GM18505 (cell line): ENCODE results near the gene FAM81B.
"Not testable (repeated sequence)": the region's sequence is repeated elsewhere in the genome, so short reads cannot be mapped to it uniquely, and the experiment has no call there.

Experiments used
- ATAC-seq: cut with Tn5 transposase; IDR thresholded peaks from one replicate; pipeline ENCODE4 v1.9.1; 2021; ENCODE audit not compliant: unreplicated experiment
- POLR2A ChIP-seq: IDR thresholded peaks from 4 replicates; pipeline ENCODE4 v1.6.1; 2011; ENCODE audit warnings: borderline replicate concordance; ENCODE audit not compliant: insufficient read depth, insufficient read length; ENCODE audit errors: extremely low read depth

The FAM81B gene

DNA sequence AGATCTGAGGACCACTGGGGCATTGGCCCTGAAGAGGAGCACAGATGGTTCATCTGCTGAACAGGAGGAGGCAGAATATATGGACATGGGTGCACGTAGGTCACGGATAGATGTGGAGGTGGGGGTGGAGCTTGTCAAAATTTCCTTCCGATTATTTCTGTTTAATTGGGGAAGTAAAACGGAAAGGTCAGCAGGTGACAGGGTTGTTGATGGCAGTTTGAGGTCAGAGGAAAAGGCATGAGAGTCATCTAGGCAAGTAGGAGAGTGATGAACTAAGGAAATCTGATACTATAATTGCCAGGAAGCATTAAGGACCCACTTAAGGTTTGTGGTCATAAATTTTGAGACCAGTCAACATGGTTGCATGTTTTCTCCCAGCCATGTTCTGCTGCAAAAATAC, 8.4 kb upstream of the FAM81B start:
- ATAC-seq = no peak
- TF ChIP-seq POLR2A = no peak

GRCh38 chr5:95384485-95385213, 6.5 kb upstream of the FAM81B start:
- ATAC-seq = no peak
- TF ChIP-seq POLR2A = no peak

- no peak for TF ChIP-seq POLR2A
- no peak for ATAC-seq
Measured at GRCh38 chr5:95385334-95385733, 5.8 kb upstream of the FAM81B start.

DNA sequence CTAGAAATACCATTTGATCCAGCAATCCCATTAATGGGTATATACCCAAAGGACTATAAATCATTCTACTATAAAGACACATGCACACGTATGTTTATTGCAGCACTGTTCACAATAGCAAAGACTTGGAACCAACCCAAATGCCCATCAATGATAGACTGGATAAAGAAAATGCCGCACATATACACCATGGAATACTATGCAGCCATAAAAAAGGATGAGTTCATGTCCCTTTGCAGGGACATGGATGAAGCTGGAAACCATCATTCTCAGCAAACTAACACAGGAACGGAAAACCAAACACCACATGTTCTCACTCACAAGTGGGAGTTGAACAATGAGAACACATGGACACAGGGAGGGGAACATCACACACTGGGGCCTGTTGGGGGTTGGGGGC, 799 bp downstream of the FAM81B start:
- ATAC-seq = not testable (repeated sequence)

DNA sequence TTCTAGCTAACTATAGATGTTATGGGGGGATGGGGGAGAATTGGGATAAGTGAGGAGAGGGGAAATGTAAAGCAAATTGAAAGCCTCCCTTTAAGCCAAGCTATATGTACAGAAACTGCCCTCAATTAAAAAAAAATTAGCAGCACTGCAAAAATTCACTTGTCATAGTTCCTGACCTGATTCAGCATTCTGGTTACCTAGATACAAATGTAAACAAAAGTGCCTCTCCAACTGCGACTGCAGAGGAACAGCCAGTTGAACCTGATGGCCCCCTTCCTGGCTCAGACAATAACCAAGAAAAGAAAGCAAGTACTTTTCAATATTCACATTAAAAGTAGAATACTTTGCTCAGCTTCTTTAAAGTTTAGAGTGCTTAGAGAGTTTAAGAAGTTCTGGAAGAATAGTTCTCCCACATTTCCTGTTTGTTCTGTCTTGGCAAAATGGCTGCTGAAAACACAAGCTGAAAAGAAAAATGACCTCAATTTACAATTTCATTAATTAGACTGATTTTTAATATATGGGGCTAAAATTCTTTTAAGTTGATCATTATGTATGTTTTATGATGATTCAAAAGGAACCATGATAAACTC, 1.5 kb downstream of the FAM81B start:
- TF ChIP-seq POLR2A = no peak
- no peak for ATAC-seq

- no peak for ATAC-seq
- no peak for TF ChIP-seq POLR2A
Measured at GRCh38 chr5:95393279-95393678, 2.1 kb downstream of the FAM81B start.

DNA sequence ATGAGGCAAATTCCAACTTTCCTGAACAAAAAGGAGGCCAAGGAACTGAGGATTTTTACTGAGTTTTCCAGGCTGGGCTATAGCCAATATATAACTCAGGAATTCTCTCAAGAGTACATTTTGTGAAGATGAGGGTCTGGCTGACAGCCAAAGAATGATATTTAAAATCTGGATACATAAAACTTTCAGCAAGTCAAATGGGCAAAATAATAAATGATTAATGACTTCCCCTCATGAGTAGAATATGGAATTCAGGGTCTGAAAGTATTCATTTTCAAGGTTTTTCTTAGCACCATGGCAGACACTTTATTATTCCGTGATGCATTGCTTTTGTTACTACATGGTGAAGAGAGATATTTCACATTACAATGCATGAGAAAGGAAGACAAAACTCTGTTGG, 7.8 kb downstream of the FAM81B start:
- no peak for ATAC-seq
- no peak for TF ChIP-seq POLR2A

- ATAC-seq = no peak
- no peak for TF ChIP-seq POLR2A
Measured at GRCh38 chr5:95401626-95402025, 10.5 kb downstream of the FAM81B start.

DNA sequence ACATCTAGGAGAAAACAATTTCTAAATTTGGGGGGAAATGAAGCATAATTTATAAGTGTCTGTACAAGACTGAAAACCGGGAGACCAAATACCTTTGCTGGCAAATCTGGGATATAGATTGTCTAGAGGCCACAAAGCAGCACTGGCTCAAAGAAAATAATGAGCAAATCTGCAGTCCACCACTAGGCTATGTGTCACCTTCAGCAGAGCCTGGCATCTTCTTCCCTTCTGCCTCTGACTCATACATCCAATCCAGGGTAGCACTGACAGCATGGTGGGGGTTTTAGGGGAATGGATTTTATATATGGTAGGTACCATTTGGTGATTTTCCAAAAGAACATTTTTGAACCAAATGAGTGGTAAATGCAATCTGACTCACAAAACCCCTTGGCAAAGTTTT, 12.8 kb downstream of the FAM81B start:
- no peak for ATAC-seq
- no peak for TF ChIP-seq POLR2A

- no peak for TF ChIP-seq POLR2A
- no peak for ATAC-seq
Measured at GRCh38 chr5:95406426-95407090, 15.4 kb downstream of the FAM81B start.

- no peak for ATAC-seq
- TF ChIP-seq POLR2A = no peak
Measured at GRCh38 chr5:95410279-95410678, 19.1 kb downstream of the FAM81B start.

GRCh38 chr5:95411474-95411873, 20.3 kb downstream of the FAM81B start:
- no peak for TF ChIP-seq POLR2A
- ATAC-seq = no peak

GRCh38 chr5:95414451-95414850, 23.3 kb downstream of the FAM81B start:
- no peak for ATAC-seq

DNA sequence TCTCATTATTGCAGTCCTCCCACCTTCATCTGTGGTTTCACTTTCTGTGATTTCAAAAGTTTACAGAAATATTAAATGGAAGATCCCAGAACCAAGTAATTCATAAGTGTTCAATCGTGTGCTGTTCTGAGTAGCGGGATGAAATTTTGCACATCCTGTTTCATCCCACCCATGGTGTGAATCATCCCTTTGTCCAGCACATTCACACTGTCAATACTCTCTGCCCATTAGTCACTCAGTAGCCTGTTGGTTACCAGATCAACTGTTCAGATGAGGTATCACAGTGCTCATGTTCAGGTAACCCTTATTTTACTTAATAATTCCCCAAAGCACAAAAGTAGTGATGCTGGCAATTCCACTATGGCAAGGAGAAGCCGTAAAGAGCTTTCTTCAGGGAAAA, 26.8 kb downstream of the FAM81B start:
- no peak for ATAC-seq
- no peak for TF ChIP-seq POLR2A

More at GRCh38 chr5:95414451-95414850, 23.3 kb downstream of the FAM81B start:
- no peak for TF ChIP-seq POLR2A
